HG02970 (cell line): ENCODE results near the gene OR4F6.

Experiments used
- ATAC-seq: cut with Tn5 transposase; IDR thresholded peaks from one replicate; pipeline ENCODE4 v1.9.1; 2021; ENCODE audit warnings: mild to moderate bottlenecking, moderate library complexity, moderate number of reproducible peaks; ENCODE audit not compliant: unreplicated experiment, low FRiP score

The OR4F6 gene

GRCh38 chr15:101804375-101804774 lies 1.1 kb downstream of the OR4F6 start:
- no peak for ATAC-seq

DNA sequence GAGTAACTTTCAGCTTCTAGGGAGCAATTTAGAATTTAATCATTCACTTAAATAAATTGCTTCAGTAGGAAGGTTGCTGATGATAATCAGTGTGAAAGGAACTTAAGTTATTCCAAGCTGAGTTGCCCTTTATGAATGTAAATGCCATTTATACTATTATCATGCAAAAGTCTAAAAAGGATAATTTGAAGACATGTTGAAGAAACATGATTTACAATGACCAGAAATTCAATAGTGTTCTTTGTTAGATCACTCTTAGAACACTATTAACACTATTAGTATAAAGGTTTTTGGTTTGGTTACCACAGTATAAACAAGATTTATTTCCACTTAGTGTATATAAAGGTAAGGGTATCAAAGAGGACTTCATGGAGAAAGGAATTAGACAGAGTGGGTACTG lies 1.6 kb downstream of the OR4F6 start:
- no peak for ATAC-seq

GRCh38 chr15:101805605-101806345 lies 2.5 kb downstream of the OR4F6 start:
- ATAC-seq = no peak

GRCh38 chr15:101807345-101807945 lies 4.1 kb downstream of the OR4F6 start:
- no peak for ATAC-seq

GRCh38 chr15:101808201-101808600 lies 4.9 kb downstream of the OR4F6 start:
- ATAC-seq = no peak

- ATAC-seq = no peak
Observed at GRCh38 chr15:101810456-101810855, 7.1 kb downstream of the OR4F6 start.

DNA sequence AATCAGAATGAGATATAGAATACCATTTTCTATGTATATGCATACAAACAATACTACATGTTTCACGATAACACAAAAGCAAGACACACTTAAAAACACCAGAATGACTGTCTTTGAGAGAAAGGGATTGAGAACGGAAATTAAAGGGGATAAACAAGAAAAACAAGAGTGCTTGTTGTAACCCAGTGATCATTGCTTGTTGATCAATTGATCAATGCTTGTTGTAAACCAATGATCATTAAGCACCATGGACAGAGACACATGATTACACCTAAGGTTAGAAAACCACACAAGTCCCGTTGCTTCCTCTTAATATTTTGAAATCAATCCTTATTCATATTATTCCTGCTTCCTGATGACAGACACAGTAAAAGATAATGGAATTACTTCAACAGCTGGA lies 7.6 kb downstream of the OR4F6 start:
- ATAC-seq = no peak

- ATAC-seq = no peak
Observed at GRCh38 chr15:101811902-101812301, 8.6 kb downstream of the OR4F6 start, which contains the start of gene OR4F15. Gene OR4F15 (plus strand): TSS chr15:101812202. CDS start chr15:101818187, 5,985 bp downstream.

DNA sequence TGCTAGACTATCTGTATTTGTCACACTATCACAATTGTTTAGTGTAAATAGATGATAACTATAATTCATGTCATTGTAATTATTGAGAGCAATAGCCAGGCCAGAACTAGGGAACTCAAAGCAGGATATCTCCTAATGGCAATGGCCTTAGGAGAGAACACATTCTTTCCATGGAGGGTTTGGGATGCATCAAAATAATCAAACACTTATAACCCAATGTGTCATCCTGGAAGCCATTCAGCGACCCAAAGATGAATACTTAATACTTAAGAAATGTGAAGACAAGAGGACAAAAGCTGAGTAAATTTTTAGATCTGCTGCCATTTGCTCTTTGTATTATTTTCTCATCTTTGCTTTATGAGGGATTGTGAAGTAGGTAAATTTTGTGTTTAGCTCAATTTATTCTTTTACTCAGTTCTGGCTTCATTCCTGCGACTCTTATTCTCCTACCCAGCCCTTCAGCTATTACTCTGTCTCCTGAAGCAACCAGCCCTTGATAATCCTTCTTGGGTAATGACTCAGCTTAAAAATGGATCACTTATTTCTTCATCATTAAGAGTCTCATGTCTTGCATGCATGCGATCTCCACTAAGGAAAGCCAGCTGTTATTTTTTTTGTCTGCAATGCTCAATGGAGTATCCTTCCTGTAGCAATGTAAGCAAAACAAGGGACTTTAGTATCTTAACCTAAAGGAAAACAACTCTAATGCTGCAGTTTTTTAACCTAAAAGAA lies 10.7 kb downstream of the OR4F6 start:
- no peak for ATAC-seq

DNA sequence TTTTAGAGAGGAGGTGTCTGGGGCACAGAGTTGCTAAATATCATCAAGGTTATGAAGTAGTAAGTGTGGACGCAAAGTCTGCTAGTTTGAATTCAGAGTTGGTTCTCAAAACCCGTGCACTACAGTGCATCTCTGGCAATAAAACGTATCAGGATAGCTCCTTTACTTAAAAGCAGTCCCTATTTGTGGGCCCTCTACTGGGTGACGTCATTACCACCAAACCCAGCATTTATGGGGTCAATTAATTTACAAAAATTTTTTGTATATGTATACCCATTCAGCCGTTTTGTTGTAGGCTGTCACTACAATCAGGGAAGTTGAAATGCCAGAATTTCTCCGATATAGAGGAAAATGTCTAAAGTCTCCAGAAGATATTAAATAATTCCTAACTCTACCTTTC lies 17.5 kb downstream of the OR4F6 start:
- no peak for ATAC-seq

- no peak for ATAC-seq
Observed at GRCh38 chr15:101827257-101827656, 23.9 kb downstream of the OR4F6 start.

DNA sequence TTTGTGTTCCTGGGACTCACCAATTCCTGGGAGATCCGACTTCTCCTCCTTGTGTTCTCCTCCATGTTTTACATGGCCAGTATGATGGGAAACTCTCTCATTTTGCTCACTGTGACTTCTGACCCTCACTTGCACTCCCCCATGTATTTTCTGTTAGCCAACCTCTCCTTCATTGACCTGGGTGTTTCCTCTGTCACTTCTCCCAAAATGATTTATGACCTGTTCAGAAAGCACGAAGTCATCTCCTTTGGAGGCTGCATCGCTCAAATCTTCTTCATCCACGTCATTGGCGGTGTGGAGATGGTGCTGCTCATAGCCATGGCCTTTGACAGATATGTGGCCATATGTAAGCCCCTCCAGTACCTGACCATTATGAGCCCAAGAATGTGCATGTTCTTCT lies 25.5 kb downstream of the OR4F6 start:
- no peak for ATAC-seq

DNA sequence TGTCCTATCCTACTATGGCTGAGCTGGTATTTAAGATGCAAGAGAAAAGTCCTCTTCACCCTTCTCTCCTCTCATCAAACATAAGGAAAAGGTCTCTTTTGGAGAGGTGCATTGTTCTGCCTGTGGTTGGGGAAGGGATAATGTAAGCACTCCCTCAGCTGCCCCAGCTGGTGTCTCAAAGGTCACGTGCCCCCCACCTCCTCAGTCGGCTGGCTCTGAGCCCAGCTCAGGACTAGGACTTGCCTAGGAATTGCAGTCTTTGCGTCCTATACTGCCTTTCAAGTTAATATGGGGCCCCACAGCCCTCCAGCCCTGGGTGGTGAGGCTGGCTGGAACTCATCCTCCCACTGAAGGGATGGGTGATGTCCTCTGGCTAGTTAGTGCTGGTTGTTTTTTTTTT lies 38.3 kb downstream of the OR4F6 start:
- no peak for ATAC-seq

GRCh38 chr15:101844916-101845315 lies 41.6 kb downstream of the OR4F6 start:
- no peak for ATAC-seq

GRCh38 chr15:101852356-101852755 lies 49.0 kb downstream of the OR4F6 start:
- ATAC-seq = no peak
